HG03442 (cell line): ENCODE data around the gene MORN1.

ENCODE experiments used
- ATAC-seq: cut with Tn5 transposase; IDR thresholded peaks from one replicate; pipeline ENCODE4 v1.9.1; 2021; ENCODE audit warnings: mild to moderate bottlenecking, moderate library complexity; ENCODE audit not compliant: unreplicated experiment

The MORN1 gene

GRCh38 chr1:2375923-2376260 is 15.5 kb downstream of the MORN1 start:
- ATAC-seq, result no peak

- no peak for ATAC-seq
Observed at GRCh38 chr1:2375246-2375922, 16.0 kb downstream of the MORN1 start.

- no peak for ATAC-seq
Observed at GRCh38 chr1:2374252-2375155, 16.9 kb downstream of the MORN1 start.

- ATAC-seq, result no peak
Observed at GRCh38 chr1:2373551-2374251, 17.7 kb downstream of the MORN1 start.

- no peak for ATAC-seq
Observed at GRCh38 chr1:2372551-2373490, 18.5 kb downstream of the MORN1 start.

- no peak for ATAC-seq
Observed at GRCh38 chr1:2368053-2368744, 23.2 kb downstream of the MORN1 start.

GRCh38 chr1:2363847-2364513 is 27.4 kb downstream of the MORN1 start:
- ATAC-seq, result no peak

- no peak for ATAC-seq
Observed at GRCh38 chr1:2360588-2361364, 30.6 kb downstream of the MORN1 start.

- no peak for ATAC-seq
Observed at GRCh38 chr1:2358651-2359640, 32.4 kb downstream of the MORN1 start.

GRCh38 chr1:2358072-2358471 is 33.3 kb downstream of the MORN1 start:
- ATAC-seq, result no peak

GRCh38 chr1:2356911-2357845 is 34.2 kb downstream of the MORN1 start:
- no peak for ATAC-seq

- no peak for ATAC-seq
Observed at GRCh38 chr1:2356401-2356800, 35.0 kb downstream of the MORN1 start.

- ATAC-seq, result no peak
Observed at GRCh38 chr1:2355373-2356261, 35.7 kb downstream of the MORN1 start.

GRCh38 chr1:2354511-2355372 is 36.6 kb downstream of the MORN1 start:
- no peak for ATAC-seq
